ENCODE data around the gene GOPC.

The GOPC gene

DNA sequence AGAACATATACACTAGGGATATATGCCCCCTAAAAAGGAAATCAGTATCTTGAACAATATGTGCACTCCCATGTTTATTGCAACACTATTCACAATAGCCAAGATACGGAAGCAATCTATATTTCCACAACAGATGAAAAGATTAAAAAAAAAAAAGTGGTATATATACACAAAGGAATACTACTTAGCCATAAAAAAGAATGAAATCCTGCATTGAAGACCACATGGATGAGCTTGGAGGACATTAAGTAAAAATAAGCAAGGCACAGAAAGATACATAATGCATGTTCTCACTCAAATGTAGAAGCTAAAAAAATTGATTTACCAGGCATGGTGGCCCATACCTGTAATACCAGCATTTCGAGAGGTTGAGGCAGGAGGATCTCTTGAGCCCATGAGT lies 4.6 kb downstream of the GOPC start:
- H3K27me3 ChIP-seq (ENCODE audit: insufficient read depth, poor library complexity, severe bottlenecking): no peaks in the 10 kb centered on the region
- TF ChIP-seq SPI1 (IDR thresholded peaks at IDR 0.05; ENCODE audit: borderline replicate concordance, low read depth) (no peak), POLR2AphosphoS5 (IDR thresholded peaks at IDR 0.05; ENCODE audit: low read depth) (no peak), GABPA (IDR thresholded peaks at IDR 0.05; ENCODE audit: low read depth) (no peak)
- TF ChIP-seq, protein P1, sequence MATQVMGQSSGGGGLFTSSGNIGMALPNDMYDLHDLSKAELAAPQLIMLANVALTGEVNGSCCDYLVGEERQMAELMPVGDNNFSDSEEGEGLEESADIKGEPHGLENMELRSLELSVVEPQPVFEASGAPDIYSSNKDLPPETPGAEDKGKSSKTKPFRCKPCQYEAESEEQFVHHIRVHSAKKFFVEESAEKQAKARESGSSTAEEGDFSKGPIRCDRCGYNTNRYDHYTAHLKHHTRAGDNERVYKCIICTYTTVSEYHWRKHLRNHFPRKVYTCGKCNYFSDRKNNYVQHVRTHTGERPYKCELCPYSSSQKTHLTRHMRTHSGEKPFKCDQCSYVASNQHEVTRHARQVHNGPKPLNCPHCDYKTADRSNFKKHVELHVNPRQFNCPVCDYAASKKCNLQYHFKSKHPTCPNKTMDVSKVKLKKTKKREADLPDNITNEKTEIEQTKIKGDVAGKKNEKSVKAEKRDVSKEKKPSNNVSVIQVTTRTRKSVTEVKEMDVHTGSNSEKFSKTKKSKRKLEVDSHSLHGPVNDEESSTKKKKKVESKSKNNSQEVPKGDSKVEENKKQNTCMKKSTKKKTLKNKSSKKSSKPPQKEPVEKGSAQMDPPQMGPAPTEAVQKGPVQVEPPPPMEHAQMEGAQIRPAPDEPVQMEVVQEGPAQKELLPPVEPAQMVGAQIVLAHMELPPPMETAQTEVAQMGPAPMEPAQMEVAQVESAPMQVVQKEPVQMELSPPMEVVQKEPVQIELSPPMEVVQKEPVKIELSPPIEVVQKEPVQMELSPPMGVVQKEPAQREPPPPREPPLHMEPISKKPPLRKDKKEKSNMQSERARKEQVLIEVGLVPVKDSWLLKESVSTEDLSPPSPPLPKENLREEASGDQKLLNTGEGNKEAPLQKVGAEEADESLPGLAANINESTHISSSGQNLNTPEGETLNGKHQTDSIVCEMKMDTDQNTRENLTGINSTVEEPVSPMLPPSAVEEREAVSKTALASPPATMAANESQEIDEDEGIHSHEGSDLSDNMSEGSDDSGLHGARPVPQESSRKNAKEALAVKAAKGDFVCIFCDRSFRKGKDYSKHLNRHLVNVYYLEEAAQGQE (IDR thresholded peaks at IDR 0.05; ENCODE audit: insufficient replicate concordance, low read depth): no peak
- TF ChIP-seq, protein P2, sequence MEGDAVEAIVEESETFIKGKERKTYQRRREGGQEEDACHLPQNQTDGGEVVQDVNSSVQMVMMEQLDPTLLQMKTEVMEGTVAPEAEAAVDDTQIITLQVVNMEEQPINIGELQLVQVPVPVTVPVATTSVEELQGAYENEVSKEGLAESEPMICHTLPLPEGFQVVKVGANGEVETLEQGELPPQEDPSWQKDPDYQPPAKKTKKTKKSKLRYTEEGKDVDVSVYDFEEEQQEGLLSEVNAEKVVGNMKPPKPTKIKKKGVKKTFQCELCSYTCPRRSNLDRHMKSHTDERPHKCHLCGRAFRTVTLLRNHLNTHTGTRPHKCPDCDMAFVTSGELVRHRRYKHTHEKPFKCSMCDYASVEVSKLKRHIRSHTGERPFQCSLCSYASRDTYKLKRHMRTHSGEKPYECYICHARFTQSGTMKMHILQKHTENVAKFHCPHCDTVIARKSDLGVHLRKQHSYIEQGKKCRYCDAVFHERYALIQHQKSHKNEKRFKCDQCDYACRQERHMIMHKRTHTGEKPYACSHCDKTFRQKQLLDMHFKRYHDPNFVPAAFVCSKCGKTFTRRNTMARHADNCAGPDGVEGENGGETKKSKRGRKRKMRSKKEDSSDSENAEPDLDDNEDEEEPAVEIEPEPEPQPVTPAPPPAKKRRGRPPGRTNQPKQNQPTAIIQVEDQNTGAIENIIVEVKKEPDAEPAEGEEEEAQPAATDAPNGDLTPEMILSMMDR (IDR thresholded peaks at IDR 0.05; ENCODE audit: insufficient read depth, low read length): no peak
- no peak overlapping the region for H3K27ac ChIP-seq (replicated peaks)
- no peak for DNase-seq (ENCODE audit: low read depth in 1 of 2, low spot score in 1 of 2)
- no peak overlapping the region for H3K4me3 ChIP-seq (replicated peaks; ENCODE audit: insufficient read depth, low read length)

DNA sequence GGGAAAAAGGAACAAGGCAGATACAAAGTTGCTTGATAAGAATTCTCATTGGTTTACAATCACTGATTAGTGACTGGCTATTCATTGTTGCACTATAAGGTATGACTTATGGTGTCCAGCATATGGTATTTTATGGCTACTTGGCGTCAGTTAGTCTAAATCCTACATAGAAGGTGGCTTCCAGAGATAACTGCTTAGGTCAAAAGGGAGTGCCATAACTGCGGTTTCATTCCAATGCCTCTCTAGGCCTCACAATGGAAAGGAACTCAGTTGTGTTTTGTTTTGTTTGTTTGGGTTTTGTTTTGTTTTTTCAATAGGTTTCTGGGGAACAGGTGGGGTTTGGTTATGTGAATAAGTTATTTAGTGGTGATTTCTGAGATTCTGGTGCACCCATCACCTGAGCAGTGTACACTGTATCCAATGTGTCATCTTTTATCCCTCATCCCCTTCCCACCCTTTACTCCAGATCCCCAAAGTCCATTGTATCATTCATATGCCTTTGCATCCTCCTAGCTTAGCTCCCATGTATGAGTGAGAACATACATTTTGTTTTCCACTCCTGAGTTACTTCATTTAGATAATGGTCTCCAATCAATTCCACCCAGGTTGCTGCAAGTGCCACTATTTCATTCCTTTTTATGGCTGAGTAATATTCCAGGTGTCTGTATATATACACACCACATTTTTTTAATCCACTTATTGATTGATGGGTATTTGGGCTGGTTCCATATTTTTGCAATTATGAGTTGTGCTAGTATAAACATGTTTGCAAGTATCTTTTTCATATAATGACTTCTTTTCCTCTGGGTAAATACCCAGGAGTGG lies 7.0 kb downstream of the GOPC start:
- Histone ChIP-seq H3K4me3 (replicated peaks; ENCODE audit: insufficient read depth, low read length) (no peak overlapping the region), H3K27me3 (ENCODE audit: insufficient read depth, poor library complexity, severe bottlenecking) (no peaks in the 10 kb centered on the region), H3K27ac (replicated peaks) (no peak overlapping the region)
- DNase-seq (ENCODE audit: low read depth in 1 of 2, low spot score in 1 of 2): no peak
- TF ChIP-seq, protein P2 (IDR thresholded peaks at IDR 0.05; ENCODE audit: insufficient read depth, low read length): no peak
- TF ChIP-seq POLR2AphosphoS5 (IDR thresholded peaks at IDR 0.05; ENCODE audit: low read depth) (no peak), GABPA (IDR thresholded peaks at IDR 0.05; ENCODE audit: low read depth) (no peak), SPI1 (IDR thresholded peaks at IDR 0.05; ENCODE audit: borderline replicate concordance, low read depth) (no peak)
- TF ChIP-seq, protein P1 (IDR thresholded peaks at IDR 0.05; ENCODE audit: insufficient replicate concordance, low read depth): no peak

DNA sequence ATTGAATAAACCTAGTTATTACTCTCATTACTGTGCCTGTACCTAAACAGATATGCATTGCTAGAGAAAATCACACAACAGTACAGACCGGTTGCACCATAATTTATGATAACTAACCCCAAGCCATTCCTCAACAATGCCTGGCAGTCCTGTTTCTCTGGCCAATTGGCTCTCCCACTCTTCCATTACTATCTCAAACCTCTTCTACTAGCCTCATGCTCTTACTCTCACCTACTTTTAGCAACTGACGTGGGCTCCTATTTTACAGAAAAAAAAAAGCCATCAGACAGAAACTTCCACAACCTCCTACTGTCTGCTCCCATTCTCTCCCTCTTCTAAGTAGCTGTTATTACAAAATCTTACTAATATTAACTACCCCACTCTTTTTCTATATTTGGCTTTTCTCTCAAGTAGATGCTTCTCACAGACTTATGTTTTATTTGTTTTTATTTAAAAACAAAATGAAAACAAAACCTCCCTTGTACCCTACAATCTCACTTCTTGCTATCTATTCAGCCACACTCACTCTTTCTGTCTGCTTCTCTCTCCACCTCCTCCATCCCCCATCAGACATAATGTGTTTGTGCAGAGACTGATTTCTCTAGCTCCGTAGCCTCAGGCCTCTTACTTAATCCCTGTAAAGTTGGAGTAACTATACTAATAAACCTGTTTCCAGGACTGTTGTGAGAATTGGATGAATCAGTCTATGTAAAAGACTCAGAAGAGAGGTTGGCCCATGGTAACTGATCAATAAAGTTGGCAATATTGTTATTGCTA lies 9.1 kb downstream of the GOPC start:
- no peaks in the 10 kb centered on the region for H3K27me3 ChIP-seq (ENCODE audit: insufficient read depth, poor library complexity, severe bottlenecking)
- H3K27ac ChIP-seq (replicated peaks): no peak overlapping the region
- no peak for DNase-seq (ENCODE audit: low read depth in 1 of 2, low spot score in 1 of 2)
- TF ChIP-seq, protein P2 (IDR thresholded peaks at IDR 0.05; ENCODE audit: insufficient read depth, low read length): no peak
- TF ChIP-seq, protein P1 (IDR thresholded peaks at IDR 0.05; ENCODE audit: insufficient replicate concordance, low read depth): no peak
- no peak for TF ChIP-seq POLR2AphosphoS5 (IDR thresholded peaks at IDR 0.05; ENCODE audit: low read depth)
- TF ChIP-seq GABPA (IDR thresholded peaks at IDR 0.05; ENCODE audit: low read depth): no peak
- H3K4me3 ChIP-seq (replicated peaks; ENCODE audit: insufficient read depth, low read length): no peak overlapping the region
